MM.1S (cell line): ENCODE data around the gene RWDD2A.

Source experiments
- DNase-seq: peaks from one replicate; pipeline ENCODE4 v3.0.0-alpha.2; 2015
- H2AFZ ChIP-seq: fragments of 300-600 bp; sonication (generic); 2 replicates; pipeline ENCODE4 v1.6.0; 2016; ENCODE audit warnings: antibody characterized with exemption, low read length
- H3F3A ChIP-seq: fragments of 300-600 bp; sonication (generic); 2 replicates; pipeline ENCODE4 v1.6.1; 2016; ENCODE audit warnings: mild to moderate bottlenecking, antibody characterized with exemption, low read length, moderate library complexity, mixed read lengths; ENCODE audit not compliant: insufficient read depth
- H3K27ac ChIP-seq: fragments of 300-600 bp; sonication (generic); 2 replicates; pipeline ENCODE4 v1.5.1; 2016; ENCODE audit warnings: mild to moderate bottlenecking, low read length
- H3K27me3 ChIP-seq: fragments of 300-600 bp; sonication (generic); replicated peaks from 2 replicates; pipeline ENCODE4 v1.6.0; 2016; ENCODE audit warnings: low read length; ENCODE audit not compliant: insufficient read depth
- H3K36me3 ChIP-seq: fragments of 300-600 bp; sonication (generic); replicated peaks from 2 replicates; pipeline ENCODE4 v1.6.1; 2016; ENCODE audit warnings: mild to moderate bottlenecking, low read length, mixed read lengths; ENCODE audit not compliant: insufficient read depth
- H3K4me1 ChIP-seq: fragments of 300-600 bp; sonication (generic); 2 replicates; pipeline ENCODE4 v1.6.1; 2016; ENCODE audit warnings: low read length, mixed read lengths
- H3K4me2 ChIP-seq: fragments of 300-600 bp; sonication (generic); 2 replicates; pipeline ENCODE4 v1.6.0; 2016; ENCODE audit warnings: low read depth, low read length
- H3K4me3 ChIP-seq: fragments of 300-600 bp; sonication (generic); 2 replicates; pipeline ENCODE4 v1.5.1; 2016; ENCODE audit warnings: low read length, mixed read lengths
- H3K79me2 ChIP-seq: fragments of 300-600 bp; sonication (generic); 2 replicates; pipeline ENCODE4 v1.6.1; 2016; ENCODE audit warnings: mixed run types, low read length, mixed read lengths
- H3K9ac ChIP-seq: fragments of 300-600 bp; sonication (generic); 2 replicates; pipeline ENCODE4 v1.6.1; 2016; ENCODE audit warnings: low read length, mixed read lengths
- H3K9me2 ChIP-seq: fragments of 300-600 bp; sonication (generic); replicated peaks from 2 replicates; pipeline ENCODE4 v1.6.1; 2016; ENCODE audit warnings: mild to moderate bottlenecking, low read length, mixed read lengths; ENCODE audit not compliant: insufficient read depth
- H3K9me3 ChIP-seq: fragments of 300-600 bp; sonication (generic); replicated peaks from 2 replicates; pipeline ENCODE4 v1.6.1; 2016; ENCODE audit warnings: mild to moderate bottlenecking, low read length, mixed read lengths; ENCODE audit not compliant: insufficient read depth
- H4K20me1 ChIP-seq: fragments of 300-600 bp; sonication (generic); 2 replicates; pipeline ENCODE4 v1.6.1; 2016; ENCODE audit warnings: mild to moderate bottlenecking, low read length, moderate library complexity, mixed read lengths; ENCODE audit not compliant: insufficient read depth
- CTCF ChIP-seq: fragments of 300-600 bp; sonication (generic); IDR thresholded peaks from 2 replicates; pipeline ENCODE4 v1.5.1; 2016; ENCODE audit warnings: antibody characterized with exemption, low read length, mixed read lengths
- EZH2 ChIP-seq: fragments of 300-600 bp; sonication (generic); optimal IDR thresholded peaks from 2 replicates; pipeline ENCODE3; 2017; ENCODE audit warnings: low read depth, mild to moderate bottlenecking, antibody characterized with exemption, low read length, mixed read lengths
- EZH2phosphoT487 ChIP-seq: fragments of 300-600 bp; sonication (generic); IDR thresholded peaks from 2 replicates; pipeline ENCODE4 v1.6.1; 2018; ENCODE audit warnings: antibody characterized with exemption, low read length

Gene RWDD2A

GRCh38 chr6:83221276-83221675, 28.1 kb downstream of the RWDD2A start:
- DNase-seq, result no peak
- Histone ChIP-seq H3K4me1 (no peaks in the 10 kb centered on the region), H4K20me1 (no peaks in the 10 kb centered on the region), H3K79me2 (no peaks in the 10 kb centered on the region), H3K27ac (no peak overlapping the region), H3K4me2 (no peak overlapping the region), H3F3A (no peaks in the 10 kb centered on the region), H3K36me3 (no peaks in the 10 kb centered on the region), H3K9me2 (no peaks in the 10 kb centered on the region), H3K9ac (no peak overlapping the region), H3K9me3 (no peaks in the 10 kb centered on the region), H3K27me3 (no peaks in the 10 kb centered on the region), H2AFZ (no peak overlapping the region), H3K4me3 (no peak overlapping the region)
- TF ChIP-seq EZH2, result no peak
- no peak for TF ChIP-seq CTCF
- TF ChIP-seq EZH2phosphoT487, result no peak

GRCh38 chr6:83221889-83222479, 28.8 kb downstream of the RWDD2A start:
- no peaks in the 10 kb centered on the region for H3K36me3 ChIP-seq
- H3K27ac ChIP-seq, result no peak overlapping the region
- no peak overlapping the region for H2AFZ ChIP-seq
- H3K9ac ChIP-seq, result no peak overlapping the region
- no peaks in the 10 kb centered on the region for H4K20me1 ChIP-seq
- H3K4me1 ChIP-seq, result no peaks in the 10 kb centered on the region
- no peak for TF ChIP-seq EZH2phosphoT487
- TF ChIP-seq CTCF, result peak; percentile 54
- peak; percentile 42 for DNase-seq
- no peaks in the 10 kb centered on the region for H3K9me3 ChIP-seq
- no peaks in the 10 kb centered on the region for H3K79me2 ChIP-seq
- H3F3A ChIP-seq, result no peaks in the 10 kb centered on the region
- H3K4me3 ChIP-seq, result no peak overlapping the region
- no peaks in the 10 kb centered on the region for H3K9me2 ChIP-seq
- no peak overlapping the region for H3K4me2 ChIP-seq
- no peaks in the 10 kb centered on the region for H3K27me3 ChIP-seq

- H3F3A ChIP-seq, result no peaks in the 10 kb centered on the region
- no peaks in the 10 kb centered on the region for H4K20me1 ChIP-seq
- H3K27me3 ChIP-seq, result no peaks in the 10 kb centered on the region
- H3K36me3 ChIP-seq, result no peaks in the 10 kb centered on the region
- no peaks in the 10 kb centered on the region for H3K4me1 ChIP-seq
- DNase-seq, result no peak
- H3K79me2 ChIP-seq, result no peaks in the 10 kb centered on the region
- no peak overlapping the region for H2AFZ ChIP-seq
- TF ChIP-seq EZH2phosphoT487 (no peak), EZH2 (no peak), CTCF (no peak)
- no peak overlapping the region for H3K4me3 ChIP-seq
- no peak overlapping the region for H3K9ac ChIP-seq
- no peak overlapping the region for H3K4me2 ChIP-seq
- H3K9me2 ChIP-seq, result no peaks in the 10 kb centered on the region
- H3K9me3 ChIP-seq, result no peaks in the 10 kb centered on the region
- no peak overlapping the region for H3K27ac ChIP-seq
Observed at GRCh38 chr6:83226517-83226916, 33.4 kb downstream of the RWDD2A start.
